Colonic mucosa (tissue), 4 donors: ENCODE data around the gene EYA3. TPM values are rescaled to one million over a fixed set of nuclear protein-coding genes. Genes with fewer than 3 reads are reported as not detected.

ENCODE experiments used
- DNase-seq: peaks from one replicate; pipeline ENCODE4 v3.0.0-alpha.2; 2020
- H3K27ac ChIP-seq: fragments of 200-600 bp; one replicate; pipeline ENCODE4 v1.8.0; 2021
- H3K27me3 ChIP-seq: fragments of 200-600 bp; one replicate; pipeline ENCODE4 v1.8.0; 2021
- H3K36me3 ChIP-seq: fragments of 200-600 bp; one replicate; pipeline ENCODE4 v1.8.0; 2021
- H3K4me1 ChIP-seq: fragments of 200-600 bp; one replicate; pipeline ENCODE4 v1.8.0; 2021; ENCODE audit warnings: mild to moderate bottlenecking
- H3K4me3 ChIP-seq: fragments of 200-600 bp; one replicate; pipeline ENCODE4 v1.8.0; 2021
- H3K9ac ChIP-seq, 2 donors: one replicate each; pipeline ENCODE4 v1.7.0; 2013; ENCODE audit warnings: control low read depth in 2 of 2, low read depth in 2 of 2, low read length in 2 of 2
- H3K9me3 ChIP-seq: fragments of 200-600 bp; one replicate; pipeline ENCODE4 v1.8.0; 2021
- CTCF ChIP-seq: fragments of 200-600 bp; IDR thresholded peaks from one replicate; pipeline ENCODE4 v1.8.0; 2022; ENCODE audit warnings: antibody characterized with exemption, mild to moderate bottlenecking
- intact Hi-C: fragments of 100-400 bp; cut with DNase I; formaldehyde crosslinking; loops from one replicate; pipeline ENCODE4 v1.14.1; 2022
- total RNA-seq, 2 donors: library from RNA; stranded (reverse); fragmentation: NEBNext Ultra II Directional in 1 of 2; extraction: Animal tissue kit (Norgen Biotek cat#: 25700) in 1 of 2; gene quantifications; one replicate each; pipeline ENCODE4 v1.2.1, GENCODE V29; 2021
- donor health status: healthy.
- donor health status: DM: no; HTN: no; CAD: no.
- donor health status: DM: no; HTN: no; CAD: no.

The EYA3 gene
- total RNA-seq, 2 donors from 2014 or later = 21.8 to 27.6 TPM

- no peak overlapping the region for H3K27ac ChIP-seq
- intact Hi-C loops = no loop called here
- no peak for DNase-seq
- no peaks in the 10 kb centered on the region for H3K27me3 ChIP-seq
- H3K9me3 ChIP-seq = no peaks in the 10 kb centered on the region
- TF ChIP-seq CTCF = no peak
- no peaks in the 10 kb centered on the region for H3K36me3 ChIP-seq
- H3K9ac ChIP-seq = no peak overlapping the region
- H3K4me1 ChIP-seq = no peaks in the 10 kb centered on the region
- no peak overlapping the region for H3K4me3 ChIP-seq
Observed at GRCh38 chr1:28078262-28078661, 10.1 kb downstream of the EYA3 start.

- Histone ChIP-seq H3K36me3 (no peaks in the 10 kb centered on the region), H3K9ac (no peak overlapping the region), H3K4me1 (no peaks in the 10 kb centered on the region), H3K27ac (no peak overlapping the region), H3K9me3 (no peaks in the 10 kb centered on the region), H3K27me3 (no peaks in the 10 kb centered on the region), H3K4me3 (no peak overlapping the region)
- intact Hi-C loops = no loop called here
- DNase-seq = no peak
- no peak for TF ChIP-seq CTCF
Observed at GRCh38 chr1:28074892-28075511, 13.4 kb downstream of the EYA3 start.

- intact Hi-C loops = no loop called here
- no peaks in the 10 kb centered on the region for H3K27me3 ChIP-seq
Observed at GRCh38 chr1:28073867-28074266, 14.5 kb downstream of the EYA3 start.

DNA sequence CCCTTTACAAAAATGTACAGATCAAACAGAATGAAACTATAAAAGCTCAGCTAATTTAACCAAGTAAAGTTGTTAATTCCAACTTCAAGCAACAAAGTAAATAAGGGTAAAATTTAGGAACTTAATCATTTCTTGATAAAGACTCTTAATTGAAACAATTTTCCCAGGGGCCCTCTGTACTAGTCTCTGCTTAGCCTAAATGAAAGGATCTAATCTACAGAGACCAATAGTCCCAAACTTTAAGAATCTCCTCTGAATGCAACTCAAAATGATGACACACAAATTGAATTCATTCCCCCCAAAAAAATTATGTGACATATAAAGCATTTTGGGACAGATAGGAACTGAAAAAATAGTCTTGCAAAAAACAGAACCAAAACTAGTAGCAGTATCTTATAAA lies 16.6 kb downstream of the EYA3 start:
- intact Hi-C loops = no loop called here
- H3K9me3 ChIP-seq = no peaks in the 10 kb centered on the region
- H3K27me3 ChIP-seq = no peaks in the 10 kb centered on the region
- H3K4me3 ChIP-seq = no peak overlapping the region
- H3K27ac ChIP-seq = no peak overlapping the region
- H3K4me1 ChIP-seq = peaks cover 3% of the 10 kb centered on the region
- no peak for TF ChIP-seq CTCF
- no peak overlapping the region for H3K9ac ChIP-seq
- no peaks in the 10 kb centered on the region for H3K36me3 ChIP-seq
- no peak for DNase-seq

More at GRCh38 chr1:28073867-28074266, 14.5 kb downstream of the EYA3 start:
- no peaks in the 10 kb centered on the region for H3K36me3 ChIP-seq
- DNase-seq = no peak
- H3K4me3 ChIP-seq = no peak overlapping the region
- no peaks in the 10 kb centered on the region for H3K9me3 ChIP-seq
- H3K4me1 ChIP-seq = no peaks in the 10 kb centered on the region
- H3K9ac ChIP-seq = no peak overlapping the region
- TF ChIP-seq CTCF = no peak
- no peak overlapping the region for H3K27ac ChIP-seq

DNA sequence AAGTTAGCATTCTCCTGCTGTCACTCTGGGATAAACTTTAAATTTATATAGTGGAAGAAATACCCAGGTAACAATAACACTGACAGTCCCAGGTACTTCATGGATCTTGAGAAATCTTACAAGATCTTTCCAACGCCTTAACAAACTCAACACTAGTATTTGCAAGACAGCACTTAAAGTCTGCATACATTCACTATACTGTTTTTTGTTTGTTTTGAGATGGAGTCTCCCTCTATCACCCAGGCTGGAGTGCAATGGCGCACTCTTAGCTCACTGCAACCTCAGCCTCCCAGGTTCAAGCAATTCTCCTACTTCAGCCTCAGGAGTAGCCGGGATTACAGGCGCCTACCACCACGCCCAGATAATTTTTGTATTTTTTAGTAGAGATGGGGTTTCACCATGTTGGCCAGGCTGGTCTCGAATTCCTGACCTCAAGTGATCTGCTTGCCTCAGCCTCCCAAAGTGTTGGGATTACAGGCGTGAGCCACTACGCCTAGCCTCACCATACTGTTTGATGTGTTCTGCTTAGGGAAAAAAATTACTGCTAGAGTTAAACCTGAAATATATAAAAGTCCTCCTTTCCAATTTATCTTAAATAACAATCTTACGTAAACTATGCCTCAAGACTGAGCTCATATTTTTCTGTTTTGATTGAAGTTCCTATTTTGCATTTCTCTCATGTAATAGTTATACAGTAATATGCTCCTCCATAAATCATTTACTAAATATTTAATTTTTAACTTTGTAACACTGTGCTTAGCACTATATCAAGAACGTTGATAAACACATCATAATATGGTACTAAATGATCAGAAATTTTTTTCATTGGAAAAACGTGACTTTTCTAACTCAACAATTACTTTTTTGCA lies 17.5 kb downstream of the EYA3 start:
- Histone ChIP-seq H3K4me3 (no peak overlapping the region), H3K4me1 (peaks cover 4% of the 10 kb centered on the region), H3K9ac (no peak overlapping the region), H3K27me3 (no peaks in the 10 kb centered on the region), H3K27ac (no peak overlapping the region), H3K9me3 (no peaks in the 10 kb centered on the region), H3K36me3 (no peaks in the 10 kb centered on the region)
- no peak for DNase-seq
- no peak for TF ChIP-seq CTCF
- intact Hi-C loops = no loop called here
